ENCODE data around the gene NXN. TPM values are rescaled to one million over a fixed set of nuclear protein-coding genes. Genes with fewer than 3 reads are reported as not detected.

The NXN gene
- total RNA-seq, 6 experiments from 2014 or later: 2.7 to 9.5 (median 8.0) TPM

GRCh38 chr17:800446-801242 is 178.9 kb downstream of the NXN start:
- WGBS (ENCODE audit: insufficient coverage, low coverage, low lambda C conversion rate, missing lambda C conversion rate): 69% methylated on average over 11 of the region's 39 CpGs
- no peaks in the 10 kb centered on the region for H3K36me3 ChIP-seq

GRCh38 chr17:799261-799660 is 180.3 kb downstream of the NXN start:
- Histone ChIP-seq H3K27ac (no peak overlapping the region), H3K9me3 (no peaks in the 10 kb centered on the region), H3K27me3 (no peaks in the 10 kb centered on the region), H3K36me3 (no peaks in the 10 kb centered on the region), H3K4me3 (no peak overlapping the region), H3K4me1 (peaks cover 0 to 7% (median 0%) of the 10 kb centered on the region in 4 donors)
- intact Hi-C loops (cut with DNase I): loop anchor here (5.0 to 10.0 kb wide), 2 partner anchors 193 to 256 kb away; no protein-coding TSS in a partner anchor
- DNase-seq (no peak), ATAC-seq (no peak)
- no peak for TF ChIP-seq POLR2A (IDR thresholded peaks at IDR 0.05)
- no peak for TF ChIP-seq CTCF (IDR thresholded peaks at IDR 0.05)
- WGBS (ENCODE audit: insufficient coverage, low coverage, low lambda C conversion rate, missing lambda C conversion rate): 90% methylated on average over 4 of the region's 11 CpGs

More at GRCh38 chr17:800446-801242, 178.9 kb downstream of the NXN start:
- intact Hi-C loops (cut with DNase I): no loop called here
- H3K9me3 ChIP-seq: no peaks in the 10 kb centered on the region
- ATAC-seq: no peak
- no peak for DNase-seq
- no peaks in the 10 kb centered on the region for H3K27me3 ChIP-seq
- peaks cover 0 to 3% (median 0%) of the 10 kb centered on the region in 4 donors for H3K4me1 ChIP-seq
- H3K27ac ChIP-seq: no peak overlapping the region
- no peak for TF ChIP-seq POLR2A (IDR thresholded peaks at IDR 0.05)
- no peak for TF ChIP-seq CTCF (IDR thresholded peaks at IDR 0.05)
- no peak overlapping the region for H3K4me3 ChIP-seq

GRCh38 chr17:798246-798645 is 181.3 kb downstream of the NXN start:
- ATAC-seq: no peak
- 54% methylated on average over 6 of the region's 11 CpGs for WGBS (ENCODE audit: insufficient coverage, low coverage, low lambda C conversion rate, missing lambda C conversion rate)
- intact Hi-C loops (cut with DNase I): loop anchor here (5.0 to 10.0 kb wide), 2 partner anchors 194 to 257 kb away; no protein-coding TSS in a partner anchor
- no peak overlapping the region for H3K27ac ChIP-seq
- no peak overlapping the region for H3K4me3 ChIP-seq
- DNase-seq: no peak
- H3K36me3 ChIP-seq: no peaks in the 10 kb centered on the region
- H3K9me3 ChIP-seq: no peaks in the 10 kb centered on the region
- H3K27me3 ChIP-seq: no peaks in the 10 kb centered on the region
- TF ChIP-seq CTCF (IDR thresholded peaks at IDR 0.05) (no peak), POLR2A (IDR thresholded peaks at IDR 0.05) (no peak)
- H3K4me1 ChIP-seq: peaks cover 0 to 7% (median 0%) of the 10 kb centered on the region in 4 donors

GRCh38 chr17:797236-797840 is 182.2 kb downstream of the NXN start:
- H3K4me3 ChIP-seq: no peak overlapping the region
- WGBS (ENCODE audit: insufficient coverage, low coverage, low lambda C conversion rate, missing lambda C conversion rate): 83% methylated on average over 11 of the region's 22 CpGs
- H3K36me3 ChIP-seq: peaks cover 0 to 2% (median 0%) of the 10 kb centered on the region in 4 donors
- TF ChIP-seq POLR2A (IDR thresholded peaks at IDR 0.05): no peak
- no peak for TF ChIP-seq CTCF (IDR thresholded peaks at IDR 0.05)
- intact Hi-C loops (cut with DNase I): loop anchor here (5.0 to 10.0 kb wide), 2 partner anchors 195 to 257 kb away; no protein-coding TSS in a partner anchor
- H3K4me1 ChIP-seq: peaks cover 0 to 7% (median 0%) of the 10 kb centered on the region in 4 donors
- H3K9me3 ChIP-seq: no peaks in the 10 kb centered on the region
- H3K27me3 ChIP-seq: no peaks in the 10 kb centered on the region
- ATAC-seq: no peak
- H3K27ac ChIP-seq: no peak overlapping the region
- no peak for DNase-seq
